Upper lobe of left lung (tissue), 6 donors: ENCODE data around the gene DLG2. TPM values are rescaled to one million over a fixed set of nuclear protein-coding genes. Genes with fewer than 3 reads are reported as not detected.

Experiments used
- ATAC-seq, 2 donors: fragments of 200-7000 bp; cut with Tn5 transposase; one replicate each; pipeline ENCODE4 v1.9.1; 2022; ENCODE audit warnings: mild to moderate bottlenecking in 2 of 2, moderate library complexity in 2 of 2; ENCODE audit not compliant: low FRiP score in 2 of 2
- DNase-seq, 2 donors: peaks; one replicate each; pipeline ENCODE4 v3.0.0-alpha.2; 2019 to 2020
- H3K27ac ChIP-seq, 4 donors: fragments of 200-600 bp; sonication (generic); one replicate each; pipeline ENCODE4 v1.5.1; 2016 to 2019
- H3K27me3 ChIP-seq, 4 donors: fragments of 200-600 bp; sonication (generic); one replicate each; pipeline ENCODE4 v1.5.1; 2017 to 2019
- H3K36me3 ChIP-seq, 4 donors: fragments of 200-600 bp; sonication (generic); one replicate each; pipeline ENCODE4 v1.5.1; 2016 to 2019
- H3K4me1 ChIP-seq, 4 donors: fragments of 200-600 bp; sonication (generic); one replicate each; pipeline ENCODE4 v1.5.1; 2018 to 2019
- H3K4me3 ChIP-seq, 4 donors: fragments of 200-600 bp; sonication (generic); one replicate each; pipeline ENCODE4 v1.5.1; 2017 to 2019; ENCODE audit warnings: mild to moderate bottlenecking in 2 of 4, moderate library complexity in 1 of 4
- H3K9me3 ChIP-seq, 4 donors: fragments of 200-600 bp; sonication (generic); one replicate each; pipeline ENCODE4 v1.5.1; 2018 to 2019
- EP300 ChIP-seq, 4 donors: sonication (generic); formaldehyde crosslinking; IDR thresholded peaks; one replicate each; pipeline ENCODE4 v1.5.1; 2017; ENCODE audit warnings: antibody characterized with exemption in 4 of 4, control low read depth in 2 of 4
- POLR2A ChIP-seq, 4 donors: fragments of 450-650 bp; IDR thresholded peaks; one replicate each; pipeline ENCODE4 v1.5.1; 2016 to 2017; ENCODE audit warnings: antibody characterized with exemption in 4 of 4, mild to moderate bottlenecking in 2 of 4
- POLR2AphosphoS5 ChIP-seq, 2 donors: sonication (generic); formaldehyde crosslinking; IDR thresholded peaks; one replicate each; pipeline ENCODE4 v1.5.1; 2017; ENCODE audit warnings: antibody characterized with exemption in 2 of 2
- WGBS, 2 donors: methylation state at CpG; one replicate each; pipeline ENCODE4 v1.1.5; 2017 to 2018; 5-methylcytosine and 5-hydroxymethylcytosine counted together
- total RNA-seq, 6 donors: library from RNA; depleted of rRNA in 4 of 6; stranded (reverse); fragments of >200 nt in 4 of 6; gene quantifications; one replicate each; pipeline versions ENCODE4 v1.1.0 to v1.2.1, GENCODE V29; 2016 to 2021
- TF ChIP-seq, protein P1 (sequence below), 6 experiments: fragments of 450-650 bp in 4 of 6; fragments of 200-600 bp in 2 of 6; sonication (generic) in 2 of 6; IDR thresholded peaks; one replicate each; pipeline ENCODE4 v1.5.1; 2016 to 2019; ENCODE audit warnings: antibody characterized with exemption in 6 of 6
- donor health status: DM: no; HTN: no; CAD: no; lungs with moderate emphysema.
- donor health status: DM: no; HTN: yes; CAD: no; lungs with severe emphysema.

The DLG2 gene
- total RNA-seq, 6 donors from 2014 or later = 3.4 to 37.7 (median 9.1) TPM

- Histone ChIP-seq H3K27me3 (no peaks in the 10 kb centered on the region), H3K4me3 (no peak overlapping the region), H3K9me3 (no peaks in the 10 kb centered on the region), H3K27ac (no peak overlapping the region), H3K4me1 (no peaks in the 10 kb centered on the region), H3K36me3 (no peaks in the 10 kb centered on the region)
- TF ChIP-seq POLR2A (IDR thresholded peaks at IDR 0.05) (no peak), POLR2AphosphoS5 (IDR thresholded peaks at IDR 0.05) (no peak), EP300 (IDR thresholded peaks at IDR 0.05) (no peak)
- TF ChIP-seq, protein P1, sequence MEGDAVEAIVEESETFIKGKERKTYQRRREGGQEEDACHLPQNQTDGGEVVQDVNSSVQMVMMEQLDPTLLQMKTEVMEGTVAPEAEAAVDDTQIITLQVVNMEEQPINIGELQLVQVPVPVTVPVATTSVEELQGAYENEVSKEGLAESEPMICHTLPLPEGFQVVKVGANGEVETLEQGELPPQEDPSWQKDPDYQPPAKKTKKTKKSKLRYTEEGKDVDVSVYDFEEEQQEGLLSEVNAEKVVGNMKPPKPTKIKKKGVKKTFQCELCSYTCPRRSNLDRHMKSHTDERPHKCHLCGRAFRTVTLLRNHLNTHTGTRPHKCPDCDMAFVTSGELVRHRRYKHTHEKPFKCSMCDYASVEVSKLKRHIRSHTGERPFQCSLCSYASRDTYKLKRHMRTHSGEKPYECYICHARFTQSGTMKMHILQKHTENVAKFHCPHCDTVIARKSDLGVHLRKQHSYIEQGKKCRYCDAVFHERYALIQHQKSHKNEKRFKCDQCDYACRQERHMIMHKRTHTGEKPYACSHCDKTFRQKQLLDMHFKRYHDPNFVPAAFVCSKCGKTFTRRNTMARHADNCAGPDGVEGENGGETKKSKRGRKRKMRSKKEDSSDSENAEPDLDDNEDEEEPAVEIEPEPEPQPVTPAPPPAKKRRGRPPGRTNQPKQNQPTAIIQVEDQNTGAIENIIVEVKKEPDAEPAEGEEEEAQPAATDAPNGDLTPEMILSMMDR (IDR thresholded peaks at IDR 0.05) = no peak
- DNase-seq = no peak
- no peak for ATAC-seq
Measured at GRCh38 chr11:84626256-84626655, 1000.9 kb downstream of the DLG2 start.

DNA sequence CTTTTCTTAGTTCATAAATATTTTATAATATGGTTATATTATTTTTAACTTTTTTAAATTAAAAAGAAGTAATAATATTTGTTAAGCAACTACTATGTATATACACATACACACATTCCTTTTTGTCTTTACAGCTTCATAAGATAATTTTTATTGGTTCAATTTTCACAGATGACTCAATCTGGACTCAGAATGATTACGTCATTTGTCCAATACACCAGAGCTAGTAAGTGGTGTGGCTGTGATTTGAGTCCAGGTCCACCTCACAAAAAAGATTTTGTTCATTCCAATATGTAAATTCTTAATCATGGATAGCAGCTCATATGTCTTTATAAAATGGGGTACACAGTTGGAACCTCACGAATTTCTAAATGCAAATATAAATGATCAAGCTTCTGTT, 1014.5 kb downstream of the DLG2 start:
- no peak overlapping the region for H3K4me3 ChIP-seq
- no peak overlapping the region for H3K27ac ChIP-seq
- TF ChIP-seq EP300 (IDR thresholded peaks at IDR 0.05) (no peak), POLR2AphosphoS5 (IDR thresholded peaks at IDR 0.05) (no peak), POLR2A (IDR thresholded peaks at IDR 0.05) (no peak)
- TF ChIP-seq, protein P1 (IDR thresholded peaks at IDR 0.05) = no peak
- 67 to 81% methylated on average over 2 of the region's 2 CpGs for WGBS, 2 donors
- H3K36me3 ChIP-seq = no peaks in the 10 kb centered on the region
- ATAC-seq (no peak), DNase-seq (no peak)
- H3K9me3 ChIP-seq = no peaks in the 10 kb centered on the region
- no peaks in the 10 kb centered on the region for H3K27me3 ChIP-seq
- H3K4me1 ChIP-seq = peaks cover 0 to 5% (median 2%) of the 10 kb centered on the region in 4 donors

DNA sequence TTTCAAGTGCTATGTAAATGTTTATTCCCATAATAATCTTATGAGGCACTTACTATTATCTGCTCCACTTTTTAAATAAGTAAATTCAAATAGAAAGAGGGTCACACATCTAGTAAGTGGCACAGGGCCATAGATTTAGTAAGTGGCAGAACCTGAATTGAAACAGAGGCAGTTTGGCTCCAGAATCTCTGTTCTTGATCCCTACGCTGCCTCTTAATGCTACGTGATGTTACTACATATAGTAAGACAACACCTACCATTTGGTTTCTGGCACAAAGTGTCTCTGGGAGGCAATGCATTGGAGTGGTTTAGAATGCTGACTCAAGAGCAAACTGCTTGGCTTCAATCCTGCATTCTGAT, 1018.3 kb downstream of the DLG2 start:
- H3K4me1 ChIP-seq = peaks cover 0 to 5% (median 2%) of the 10 kb centered on the region in 4 donors
- H3K36me3 ChIP-seq = no peaks in the 10 kb centered on the region
- ATAC-seq (peak; percentile 26 to 86), DNase-seq (peak in 1 of 2 donors; percentile 53)
- TF ChIP-seq EP300 (IDR thresholded peaks at IDR 0.05) (peak in 1 of 4 donors; percentile 36), POLR2AphosphoS5 (IDR thresholded peaks at IDR 0.05) (no peak), POLR2A (IDR thresholded peaks at IDR 0.05) (no peak)
- TF ChIP-seq, protein P1 (IDR thresholded peaks at IDR 0.05) = no peak
- no peaks in the 10 kb centered on the region for H3K9me3 ChIP-seq
- H3K27ac ChIP-seq = no peak overlapping the region
- WGBS, 2 donors = 71 to 80% methylated on average over 2 of the region's 2 CpGs
- no peak overlapping the region for H3K4me3 ChIP-seq
- H3K27me3 ChIP-seq = no peaks in the 10 kb centered on the region

GRCh38 chr11:84607975-84608836, 1018.9 kb downstream of the DLG2 start:
- H3K36me3 ChIP-seq = no peaks in the 10 kb centered on the region
- peaks cover 0 to 5% (median 2%) of the 10 kb centered on the region in 4 donors for H3K4me1 ChIP-seq
- H3K9me3 ChIP-seq = no peaks in the 10 kb centered on the region
- no peaks in the 10 kb centered on the region for H3K27me3 ChIP-seq
- no peak for TF ChIP-seq POLR2AphosphoS5 (IDR thresholded peaks at IDR 0.05)
- TF ChIP-seq POLR2A (IDR thresholded peaks at IDR 0.05) = no peak
- TF ChIP-seq, protein P1 (IDR thresholded peaks at IDR 0.05) = no peak
- peak in 1 of 4 donors; percentile 14 for TF ChIP-seq EP300 (IDR thresholded peaks at IDR 0.05)
- 60 to 63% methylated on average over 5 of the region's 5 CpGs for WGBS, 2 donors
- DNase-seq (peak in 1 of 2 donors; percentile 25), ATAC-seq (peak; percentile 21 to 81)
- H3K4me3 ChIP-seq = no peak overlapping the region
- no peak overlapping the region for H3K27ac ChIP-seq

GRCh38 chr11:84594602-84595001, 1032.5 kb downstream of the DLG2 start:
- TF ChIP-seq POLR2AphosphoS5 (IDR thresholded peaks at IDR 0.05) (no peak), POLR2A (IDR thresholded peaks at IDR 0.05) (no peak), EP300 (IDR thresholded peaks at IDR 0.05) (no peak)
- TF ChIP-seq, protein P1 (IDR thresholded peaks at IDR 0.05) = no peak
- H3K9me3 ChIP-seq = no peaks in the 10 kb centered on the region
- no peak overlapping the region for H3K4me3 ChIP-seq
- H3K27me3 ChIP-seq = no peaks in the 10 kb centered on the region
- H3K4me1 ChIP-seq = no peaks in the 10 kb centered on the region
- ATAC-seq (no peak), DNase-seq (no peak)
- H3K36me3 ChIP-seq = no peaks in the 10 kb centered on the region
- no peak overlapping the region for H3K27ac ChIP-seq
